CD4-positive, alpha-beta T cell treated with Interleukin-21 for 1 hour (primary cell): ENCODE measurements around the gene DDR1.
A peak's percentile ranks its signal among the peaks of the same experiment; 100 is the strongest.
"Not testable (repeated sequence)": the region's sequence is repeated elsewhere in the genome, so short reads cannot be mapped to it uniquely, and the experiment has no call there.

ENCODE experiments used
- DNase-seq: peaks from one replicate; pipeline ENCODE4 v3.0.0-alpha.2; 2020

The DDR1 gene

GRCh38 chr6:30894935-30895334 lies 10.6 kb downstream of the DDR1 start:
- no peak for DNase-seq

- DNase-seq, result no peak
These were observed 11.0 kb downstream of the DDR1 start for GRCh38 chr6:30895343-30895742.

GRCh38 chr6:30896541-30896940 lies 12.2 kb downstream of the DDR1 start:
- DNase-seq, result no peak

- no peak for DNase-seq
These were observed 13.6 kb downstream of the DDR1 start for GRCh38 chr6:30897882-30898281.

- DNase-seq, result no peak
These were observed 14.5 kb downstream of the DDR1 start for GRCh38 chr6:30898750-30899360.

- no peak for DNase-seq
These were observed 16.6 kb downstream of the DDR1 start for GRCh38 chr6:30900863-30901417.

GRCh38 chr6:30901436-30901835 lies 17.1 kb downstream of the DDR1 start:
- no peak for DNase-seq

- not testable (repeated sequence) for DNase-seq
These were observed 17.9 kb downstream of the DDR1 start for GRCh38 chr6:30902196-30902595.

GRCh38 chr6:30902709-30903108 lies 18.4 kb downstream of the DDR1 start:
- DNase-seq, result no peak

- no peak for DNase-seq
These were observed 18.9 kb downstream of the DDR1 start for GRCh38 chr6:30903236-30903635.

- DNase-seq, result not testable (repeated sequence)
These were observed 23.0 kb downstream of the DDR1 start for GRCh38 chr6:30907290-30907757.

GRCh38 chr6:30907758-30908591 lies 23.7 kb downstream of the DDR1 start, which contains the start of gene GTF2H4:
TSS of gene GTF2H4 (plus strand) at chr6:30908207.
- DNase-seq, result peak; percentile 96

- DNase-seq, result no peak
These were observed 24.4 kb downstream of the DDR1 start for GRCh38 chr6:30908700-30909099.

- DNase-seq, result not testable (repeated sequence)
These were observed 26.2 kb downstream of the DDR1 start for GRCh38 chr6:30910473-30910872.

GRCh38 chr6:30912746-30913520 lies 28.6 kb downstream of the DDR1 start:
- DNase-seq, result no peak

- no peak for DNase-seq
These were observed 29.4 kb downstream of the DDR1 start for GRCh38 chr6:30913721-30914075.

- peak; percentile 91 for DNase-seq
These were observed 29.9 kb downstream of the DDR1 start, which contains the start of gene VARS2 for GRCh38 chr6:30914076-30914853. TSS of gene VARS2 (plus strand) at chr6:30914238. CDS start at chr6:30914837, 599 bp downstream.

- DNase-seq, result no peak
These were observed 30.7 kb downstream of the DDR1 start for GRCh38 chr6:30914854-30915590.

GRCh38 chr6:30915591-30915946 lies 31.2 kb downstream of the DDR1 start:
- peak; percentile 45 for DNase-seq

- no peak for DNase-seq
These were observed 32.7 kb downstream of the DDR1 start for GRCh38 chr6:30917041-30917440.

GRCh38 chr6:30917487-30917886 lies 33.2 kb downstream of the DDR1 start:
- DNase-seq, result no peak

GRCh38 chr6:30918670-30919069 lies 34.4 kb downstream of the DDR1 start:
- no peak for DNase-seq
